ENCODE results near the gene PDE8B.

- TF ChIP-seq ISL1 (CRISPR knock-in tag; IDR thresholded peaks at IDR 0.05) (no peak), OSR1 (CRISPR knock-in tag; IDR thresholded peaks at IDR 0.05) (no peak), ZNF565 (CRISPR knock-in tag; conservative IDR thresholded peaks at IDR 0.05; ENCODE audit: low read depth) (no peak), RARB (CRISPR knock-in tag; IDR thresholded peaks at IDR 0.05) (no peak), ESRRG (CRISPR knock-in tag; IDR thresholded peaks at IDR 0.05) (no peak), ARNTL (CRISPR knock-in tag; IDR thresholded peaks at IDR 0.05; ENCODE audit: borderline replicate concordance, low read depth) (no peak)
- TF ChIP-seq, protein P1, sequence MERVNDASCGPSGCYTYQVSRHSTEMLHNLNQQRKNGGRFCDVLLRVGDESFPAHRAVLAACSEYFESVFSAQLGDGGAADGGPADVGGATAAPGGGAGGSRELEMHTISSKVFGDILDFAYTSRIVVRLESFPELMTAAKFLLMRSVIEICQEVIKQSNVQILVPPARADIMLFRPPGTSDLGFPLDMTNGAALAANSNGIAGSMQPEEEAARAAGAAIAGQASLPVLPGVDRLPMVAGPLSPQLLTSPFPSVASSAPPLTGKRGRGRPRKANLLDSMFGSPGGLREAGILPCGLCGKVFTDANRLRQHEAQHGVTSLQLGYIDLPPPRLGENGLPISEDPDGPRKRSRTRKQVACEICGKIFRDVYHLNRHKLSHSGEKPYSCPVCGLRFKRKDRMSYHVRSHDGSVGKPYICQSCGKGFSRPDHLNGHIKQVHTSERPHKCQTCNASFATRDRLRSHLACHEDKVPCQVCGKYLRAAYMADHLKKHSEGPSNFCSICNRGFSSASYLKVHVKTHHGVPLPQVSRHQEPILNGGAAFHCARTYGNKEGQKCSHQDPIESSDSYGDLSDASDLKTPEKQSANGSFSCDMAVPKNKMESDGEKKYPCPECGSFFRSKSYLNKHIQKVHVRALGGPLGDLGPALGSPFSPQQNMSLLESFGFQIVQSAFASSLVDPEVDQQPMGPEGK (CRISPR knock-in tag; IDR thresholded peaks at IDR 0.05; ENCODE audit: borderline replicate concordance) = no peak
These were observed 166.3 kb downstream of the PDE8B start for GRCh38 chr5:77376609-77377300.
